ENCODE results near the gene LMNTD1.
"Not testable (repeated sequence)": the region's sequence is repeated elsewhere in the genome, so short reads cannot be mapped to it uniquely, and the experiment has no call there.

LMNTD1 gene

GRCh38 chr12:25491396-25492325 is 61.4 kb downstream of the LMNTD1 start:
- TF ChIP-seq EZH2 (IDR thresholded peaks at IDR 0.05) (no peak), POLR2AphosphoS5 (IDR thresholded peaks at IDR 0.05; ENCODE audit: borderline replicate concordance, low read depth, low read length) (no peak), FOXP2 (optimal IDR thresholded peaks at IDR 0.05; ENCODE audit: control extremely low read depth, extremely low read length, insufficient read depth) (no peak)
- Histone ChIP-seq H3K9me3 (ENCODE audit: low read depth, low read length) (no peaks in the 10 kb centered on the region), H3K27ac (no peak overlapping the region), H3K4me3 (no peak overlapping the region), H3K9ac (ENCODE audit: insufficient read length) (no peak overlapping the region), H3K36me3 (ENCODE audit: insufficient read depth, low read length) (no peaks in the 10 kb centered on the region)
- no peak for DNase-seq (ENCODE audit: low read depth, low spot score)

GRCh38 chr12:25488956-25489870 is 63.9 kb downstream of the LMNTD1 start:
- H3K27ac ChIP-seq; H3K36me3 ChIP-seq (ENCODE audit: insufficient read depth, low read length); H3K4me3 ChIP-seq; DNase-seq (ENCODE audit: low read depth, low spot score); H3K9me3 ChIP-seq (ENCODE audit: low read depth, low read length); H3K9ac ChIP-seq (ENCODE audit: insufficient read length): not testable (repeated sequence)

DNA sequence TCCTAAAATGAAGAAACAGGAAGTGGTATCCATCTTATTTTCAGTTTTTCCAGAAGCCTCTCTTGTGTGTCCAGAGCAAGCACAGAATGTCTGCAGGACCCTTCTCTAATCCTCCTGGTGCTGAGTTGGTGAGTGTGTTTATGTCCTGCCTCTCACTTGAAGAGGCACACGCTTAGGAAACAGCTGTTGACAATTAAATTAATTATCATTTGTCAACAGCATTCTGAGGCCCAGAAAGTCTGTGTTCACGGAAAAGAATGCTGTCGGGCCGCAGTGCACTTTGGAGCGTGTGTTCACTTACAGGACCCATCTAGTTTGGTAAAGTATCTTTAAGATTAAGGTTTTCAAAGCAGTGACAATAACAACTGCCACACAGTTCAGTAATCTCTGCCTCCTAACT is 70.5 kb downstream of the LMNTD1 start:
- Histone ChIP-seq H3K4me3 (peak overlapping the region; percentile 33), H3K27ac (no peak overlapping the region), H3K9ac (ENCODE audit: insufficient read length) (peak overlapping the region; percentile 3), H3K9me3 (ENCODE audit: low read depth, low read length) (no peaks in the 10 kb centered on the region), H3K36me3 (ENCODE audit: insufficient read depth, low read length) (no peaks in the 10 kb centered on the region)
- DNase-seq (ENCODE audit: low read depth, low spot score) = no peak
- TF ChIP-seq EZH2 (IDR thresholded peaks at IDR 0.05) (no peak), FOXP2 (optimal IDR thresholded peaks at IDR 0.05; ENCODE audit: control extremely low read depth, extremely low read length, insufficient read depth) (no peak), POLR2AphosphoS5 (IDR thresholded peaks at IDR 0.05; ENCODE audit: borderline replicate concordance, low read depth, low read length) (no peak)

- DNase-seq (ENCODE audit: low read depth, low spot score) = no peak
- H3K27ac ChIP-seq = no peak overlapping the region
- no peaks in the 10 kb centered on the region for H3K9me3 ChIP-seq (ENCODE audit: low read depth, low read length)
- H3K4me3 ChIP-seq = no peak overlapping the region
- no peaks in the 10 kb centered on the region for H3K36me3 ChIP-seq (ENCODE audit: insufficient read depth, low read length)
- H3K9ac ChIP-seq (ENCODE audit: insufficient read length) = no peak overlapping the region
- no peak for TF ChIP-seq FOXP2 (optimal IDR thresholded peaks at IDR 0.05; ENCODE audit: control extremely low read depth, extremely low read length, insufficient read depth)
- no peak for TF ChIP-seq POLR2AphosphoS5 (IDR thresholded peaks at IDR 0.05; ENCODE audit: borderline replicate concordance, low read depth, low read length)
- TF ChIP-seq EZH2 (IDR thresholded peaks at IDR 0.05) = no peak
Observed at GRCh38 chr12:25480145-25480544, 72.9 kb downstream of the LMNTD1 start.

DNA sequence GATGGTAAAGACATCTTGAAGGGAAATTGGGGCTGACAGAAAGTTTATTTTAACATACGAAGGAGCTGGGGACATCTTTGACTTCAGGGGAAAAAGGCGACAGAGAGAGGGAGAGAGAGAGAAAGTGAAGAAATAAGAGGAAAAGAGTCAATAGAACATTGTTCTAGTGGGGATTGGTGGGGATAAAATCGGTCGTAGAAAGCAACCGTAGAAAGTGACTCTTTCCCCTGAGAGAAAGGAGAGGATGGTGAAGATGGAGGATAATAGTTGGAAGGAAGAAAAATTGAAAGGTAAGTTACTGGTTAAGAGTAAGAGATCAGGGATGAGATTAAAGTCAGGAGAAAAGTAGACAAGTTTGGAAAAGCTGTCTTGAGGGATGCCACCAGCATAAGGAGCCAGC is 75.9 kb downstream of the LMNTD1 start:
- Histone ChIP-seq H3K9ac (ENCODE audit: insufficient read length) (no peak overlapping the region), H3K27ac (no peak overlapping the region), H3K9me3 (ENCODE audit: low read depth, low read length) (no peaks in the 10 kb centered on the region), H3K36me3 (ENCODE audit: insufficient read depth, low read length) (no peaks in the 10 kb centered on the region), H3K4me3 (no peak overlapping the region)
- TF ChIP-seq FOXP2 (optimal IDR thresholded peaks at IDR 0.05; ENCODE audit: control extremely low read depth, extremely low read length, insufficient read depth) (no peak), EZH2 (IDR thresholded peaks at IDR 0.05) (no peak), POLR2AphosphoS5 (IDR thresholded peaks at IDR 0.05; ENCODE audit: borderline replicate concordance, low read depth, low read length) (no peak)
- DNase-seq (ENCODE audit: low read depth, low spot score) = no peak

DNA sequence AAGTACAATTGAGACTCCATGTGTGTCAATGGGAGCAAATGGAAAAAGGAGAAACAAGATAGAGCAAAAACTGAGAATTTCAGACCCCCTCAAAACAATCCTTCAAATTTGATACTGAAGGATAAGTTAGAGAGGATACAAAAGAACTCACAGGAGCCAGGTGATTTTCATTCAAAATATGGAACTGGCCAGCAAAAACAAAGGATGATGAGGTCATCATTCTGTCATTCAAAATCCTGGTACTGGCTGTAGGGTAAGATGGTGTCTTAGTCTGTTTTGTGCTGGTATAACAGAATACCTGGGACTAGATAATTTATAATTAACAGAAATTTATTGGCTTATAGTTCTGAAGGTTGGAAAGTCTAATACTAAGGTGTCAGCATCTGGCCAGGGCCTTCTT is 80.6 kb downstream of the LMNTD1 start:
- Histone ChIP-seq H3K27ac (no peak overlapping the region), H3K9ac (ENCODE audit: insufficient read length) (no peak overlapping the region), H3K4me3 (no peak overlapping the region), H3K36me3 (ENCODE audit: insufficient read depth, low read length) (no peaks in the 10 kb centered on the region), H3K9me3 (ENCODE audit: low read depth, low read length) (no peaks in the 10 kb centered on the region)
- TF ChIP-seq EZH2 (IDR thresholded peaks at IDR 0.05) (no peak), POLR2AphosphoS5 (IDR thresholded peaks at IDR 0.05; ENCODE audit: borderline replicate concordance, low read depth, low read length) (no peak), FOXP2 (optimal IDR thresholded peaks at IDR 0.05; ENCODE audit: control extremely low read depth, extremely low read length, insufficient read depth) (no peak)
- no peak for DNase-seq (ENCODE audit: low read depth, low spot score)

DNA sequence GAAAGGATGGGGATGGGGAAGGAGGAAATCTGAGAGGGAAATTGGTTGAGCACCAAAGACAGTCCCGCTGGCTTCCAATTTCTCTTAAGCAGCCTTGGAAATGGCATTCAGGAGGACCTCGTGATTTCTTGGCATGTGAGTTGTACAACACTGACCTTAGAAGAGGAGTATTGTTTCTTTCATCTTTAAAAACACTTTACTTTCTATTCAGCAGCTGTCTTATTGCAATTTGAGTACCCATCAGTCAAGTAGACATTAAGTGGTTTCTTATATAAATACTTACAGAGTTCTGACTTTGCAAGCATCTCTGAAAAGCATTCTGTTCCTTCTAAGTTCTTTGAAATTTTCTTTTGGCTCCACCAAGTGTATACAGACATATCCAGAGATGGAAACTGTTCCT is 83.2 kb downstream of the LMNTD1 start:
- no peak for DNase-seq (ENCODE audit: low read depth, low spot score)
- Histone ChIP-seq H3K36me3 (ENCODE audit: insufficient read depth, low read length) (no peaks in the 10 kb centered on the region), H3K9ac (ENCODE audit: insufficient read length) (no peak overlapping the region), H3K9me3 (ENCODE audit: low read depth, low read length) (no peaks in the 10 kb centered on the region), H3K27ac (no peak overlapping the region), H3K4me3 (no peak overlapping the region)
- TF ChIP-seq EZH2 (IDR thresholded peaks at IDR 0.05) (no peak), POLR2AphosphoS5 (IDR thresholded peaks at IDR 0.05; ENCODE audit: borderline replicate concordance, low read depth, low read length) (no peak), FOXP2 (optimal IDR thresholded peaks at IDR 0.05; ENCODE audit: control extremely low read depth, extremely low read length, insufficient read depth) (no peak)

DNA sequence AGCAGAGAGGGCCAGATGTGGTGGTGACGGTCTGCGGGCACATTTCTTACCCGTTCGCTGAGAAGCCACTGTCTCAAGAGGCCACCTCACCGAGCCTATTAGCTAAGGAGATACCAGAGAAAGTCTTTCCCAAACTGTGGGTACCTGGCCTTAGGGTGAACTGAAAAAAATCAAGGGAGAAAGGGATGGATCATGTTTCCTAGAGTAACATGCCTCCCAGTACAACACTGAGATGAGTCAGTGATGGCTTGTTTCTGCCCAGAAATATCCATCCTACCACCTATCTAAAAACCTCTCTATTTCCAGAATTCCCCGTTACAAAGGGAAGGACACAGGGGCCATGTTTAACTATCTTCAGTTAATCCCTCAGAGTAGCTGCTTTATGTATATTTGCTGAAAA is 83.7 kb downstream of the LMNTD1 start:
- no peak overlapping the region for H3K27ac ChIP-seq
- no peaks in the 10 kb centered on the region for H3K9me3 ChIP-seq (ENCODE audit: low read depth, low read length)
- no peak for DNase-seq (ENCODE audit: low read depth, low spot score)
- no peak for TF ChIP-seq EZH2 (IDR thresholded peaks at IDR 0.05)
- H3K9ac ChIP-seq (ENCODE audit: insufficient read length) = no peak overlapping the region
- no peak overlapping the region for H3K4me3 ChIP-seq
- H3K36me3 ChIP-seq (ENCODE audit: insufficient read depth, low read length) = no peaks in the 10 kb centered on the region

Data from SK-N-MC (cell line).